CD4-positive, alpha-beta T cell treated with Interleukin-17A for 4 hours (primary cell): ENCODE results near the gene PTPRH.

Experiments
- DNase-seq: peaks from one replicate; pipeline ENCODE4 v3.0.0-alpha.2; 2020; ENCODE audit warnings: mixed read lengths

Gene PTPRH

DNA sequence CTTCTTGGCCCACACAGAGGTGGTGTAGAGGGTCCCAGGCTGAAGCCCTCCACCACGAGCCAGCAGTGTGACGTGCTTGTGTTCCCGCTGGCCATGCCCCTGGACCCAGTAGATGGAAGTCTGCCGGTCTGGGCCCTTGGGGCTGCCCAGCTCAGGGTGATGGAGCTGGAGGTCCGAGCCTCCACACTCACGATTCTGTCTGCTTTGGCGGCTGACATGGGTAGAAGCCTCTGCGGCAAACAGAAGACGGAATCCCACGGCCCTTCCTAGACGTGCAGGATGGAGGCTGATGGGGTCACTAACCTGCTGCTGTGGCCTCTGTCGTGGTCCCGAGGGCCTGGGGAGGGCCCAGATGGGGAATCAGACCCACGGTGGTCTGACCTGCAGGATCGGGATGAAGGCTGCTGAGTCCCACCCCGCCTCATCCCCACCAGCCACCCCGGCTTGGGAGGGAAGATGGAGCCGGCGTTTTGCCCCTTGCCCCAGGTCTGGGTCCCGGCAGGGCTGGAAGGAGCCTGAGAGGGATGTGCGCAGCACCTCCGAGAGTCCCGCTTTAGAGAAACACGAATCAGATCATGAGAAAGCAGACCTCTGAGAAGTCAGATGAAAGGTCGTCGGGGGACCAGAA, 14.9 kb upstream of the PTPRH start:
- DNase-seq, result no peak

DNA sequence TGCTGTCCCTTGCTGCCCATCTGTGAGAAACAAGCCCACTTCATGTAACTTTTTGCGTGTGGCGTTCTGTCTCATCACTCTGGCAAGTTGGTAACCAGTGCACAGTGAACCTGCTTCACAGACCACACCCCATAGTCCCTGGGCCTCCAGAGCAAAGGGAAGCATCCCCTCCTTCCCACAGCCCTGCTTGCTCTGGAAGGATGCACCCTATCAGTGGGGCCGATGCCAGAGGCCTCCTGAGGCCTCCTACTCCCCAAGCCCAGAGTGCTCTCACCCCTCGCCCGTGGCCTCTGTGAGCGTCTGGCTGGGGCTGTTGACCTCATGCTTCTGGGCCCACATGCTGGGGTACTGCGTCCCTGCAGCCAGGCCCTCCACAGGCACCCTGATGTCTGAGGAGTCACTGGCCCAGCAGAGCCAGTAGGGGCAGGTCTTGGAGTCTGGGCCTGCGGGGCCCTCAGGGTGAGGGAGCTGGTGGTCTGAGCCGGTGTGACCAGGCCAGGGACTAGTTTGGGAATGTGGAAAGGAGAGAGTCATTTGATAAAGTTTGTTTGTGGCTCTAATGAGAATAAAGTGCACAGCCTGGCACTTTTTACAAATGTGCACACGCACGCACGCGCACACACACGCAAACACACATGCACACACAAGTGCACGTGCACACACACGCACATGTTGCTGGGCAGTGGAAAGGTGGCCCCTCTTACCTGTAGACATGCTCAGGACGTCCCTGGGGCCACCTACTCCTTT, 14.2 kb upstream of the PTPRH start:
- no peak for DNase-seq

DNA sequence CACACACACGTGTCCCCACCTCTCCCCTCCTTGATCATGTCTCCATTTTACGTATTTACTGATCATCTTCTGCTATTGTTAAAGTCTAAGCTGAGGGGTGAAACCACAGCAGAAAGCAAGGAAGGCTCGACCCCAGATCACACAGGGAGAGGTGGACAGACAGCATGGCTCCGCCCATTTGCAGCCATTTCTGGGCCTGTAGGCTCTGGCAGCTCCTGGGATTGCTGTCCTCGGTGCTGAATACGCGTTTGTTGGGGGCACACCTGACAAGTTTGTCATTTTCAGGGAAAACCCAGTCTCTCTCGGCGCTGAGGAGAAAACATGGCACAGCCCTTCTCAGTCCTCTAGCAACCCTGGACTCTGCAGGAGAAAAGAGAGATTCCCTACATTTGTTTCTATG, 11.2 kb upstream of the PTPRH start:
- DNase-seq, result no peak

DNA sequence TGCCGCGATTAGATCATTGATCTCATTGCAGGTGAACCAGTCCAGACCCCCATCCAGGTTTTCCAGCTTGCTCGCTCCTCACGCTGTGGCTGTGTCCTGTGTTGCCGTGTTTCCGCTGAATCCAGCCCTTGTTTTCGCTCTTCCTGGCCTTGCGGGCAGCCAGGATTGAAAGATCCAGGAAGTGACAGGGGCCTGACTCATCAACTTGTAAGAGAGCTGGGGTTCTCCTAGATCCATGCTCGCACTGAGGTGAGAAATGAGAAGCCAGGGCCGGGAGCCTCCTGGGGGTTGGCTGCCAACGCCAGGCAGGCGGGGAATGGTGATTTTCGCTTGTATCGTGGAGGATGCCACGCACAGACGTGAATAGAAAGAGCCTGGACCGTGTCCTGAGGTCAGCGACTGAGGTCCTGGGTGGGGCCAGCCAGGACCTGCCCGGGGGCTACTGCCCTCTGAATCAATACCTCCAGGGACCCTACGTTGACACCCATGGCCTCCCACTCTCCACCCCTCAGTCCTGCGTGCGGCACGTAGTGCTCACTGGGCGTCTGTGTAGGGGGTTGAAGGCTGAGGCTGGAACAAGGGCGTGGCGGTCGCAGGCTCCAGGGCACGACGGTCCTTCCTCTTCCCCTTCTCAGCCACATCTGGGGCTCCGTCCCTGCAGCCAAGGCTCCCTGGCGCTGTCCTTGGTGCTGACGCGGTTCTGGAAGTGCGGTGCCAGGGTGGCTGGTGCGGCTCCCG, 7.3 kb upstream of the PTPRH start:
- DNase-seq, result peak; percentile 61

DNA sequence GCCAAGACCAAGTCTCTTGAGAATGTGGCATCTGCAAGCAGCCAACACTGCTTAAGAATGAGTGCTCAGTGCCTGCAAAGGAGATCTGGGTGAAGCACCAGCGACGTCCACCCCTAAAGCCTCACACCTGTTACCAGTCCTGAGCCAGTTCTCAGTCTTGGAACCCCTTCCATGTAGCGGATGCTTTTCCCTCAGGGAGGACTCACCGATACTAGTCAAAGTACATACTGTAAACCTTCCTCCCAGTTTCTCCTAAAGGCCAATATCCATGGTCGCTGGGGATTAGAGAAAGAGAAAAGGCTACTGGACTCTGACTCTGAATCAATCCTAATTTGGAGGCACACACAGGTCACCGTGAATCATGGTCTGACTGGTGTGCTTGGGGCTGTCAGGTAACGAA, 4.2 kb upstream of the PTPRH start:
- no peak for DNase-seq

DNA sequence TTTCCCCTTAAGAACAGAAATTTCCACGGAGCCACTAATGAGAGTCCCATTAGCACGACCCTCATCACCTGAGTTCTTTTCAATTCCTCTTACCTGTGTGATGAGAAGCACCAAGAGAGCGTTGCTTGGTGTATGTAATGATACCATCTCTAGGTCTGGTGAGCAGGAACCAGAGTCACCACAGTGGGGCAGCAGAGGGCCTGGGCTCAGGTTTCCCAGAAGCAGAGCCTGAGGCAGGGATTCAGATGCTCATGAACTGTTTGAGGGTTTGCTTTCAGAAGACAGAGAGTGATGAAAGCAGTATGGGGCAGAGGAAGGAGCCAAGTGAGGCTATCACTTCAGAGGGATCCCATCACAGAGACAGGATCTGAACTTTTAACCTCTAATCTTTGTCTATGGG, 3.1 kb upstream of the PTPRH start:
- DNase-seq, result peak; percentile 55

DNA sequence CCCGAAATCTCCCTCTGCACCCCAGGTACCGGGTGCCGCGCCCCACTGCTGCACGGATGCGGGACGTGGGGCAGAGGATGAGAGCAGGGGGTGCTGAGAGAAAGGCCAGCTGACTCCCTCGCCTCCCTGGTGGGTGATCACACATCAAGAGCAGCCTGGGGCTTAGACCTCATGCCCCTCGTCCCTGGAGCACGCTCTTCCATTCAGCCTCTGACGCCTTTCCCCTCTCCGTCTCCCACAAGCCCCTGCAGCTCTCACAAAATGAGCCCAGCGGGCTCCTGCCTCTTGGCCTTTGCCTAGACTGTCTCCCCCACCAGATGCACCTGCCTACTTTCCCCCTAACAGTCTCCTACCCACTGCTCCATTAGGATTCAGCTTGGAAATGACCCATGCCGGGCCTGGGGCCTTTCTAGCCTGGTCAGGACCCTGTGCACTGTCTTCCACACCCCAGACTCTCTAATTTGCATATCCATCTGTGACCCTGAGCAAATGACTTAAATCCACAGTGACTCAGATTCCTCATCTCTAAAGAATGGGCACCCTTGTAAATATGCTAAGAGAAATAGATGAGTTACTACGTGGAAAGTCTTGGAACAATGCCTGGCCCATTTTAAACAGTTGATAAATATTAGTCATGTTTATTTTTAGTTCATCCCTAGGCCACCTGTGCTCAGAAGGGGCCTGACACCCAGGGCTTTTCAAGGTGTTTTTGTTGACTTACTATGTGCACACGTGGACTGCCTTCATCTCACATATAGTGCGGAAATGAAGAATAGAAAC, 582 bp upstream of the PTPRH start:
- no peak for DNase-seq

DNA sequence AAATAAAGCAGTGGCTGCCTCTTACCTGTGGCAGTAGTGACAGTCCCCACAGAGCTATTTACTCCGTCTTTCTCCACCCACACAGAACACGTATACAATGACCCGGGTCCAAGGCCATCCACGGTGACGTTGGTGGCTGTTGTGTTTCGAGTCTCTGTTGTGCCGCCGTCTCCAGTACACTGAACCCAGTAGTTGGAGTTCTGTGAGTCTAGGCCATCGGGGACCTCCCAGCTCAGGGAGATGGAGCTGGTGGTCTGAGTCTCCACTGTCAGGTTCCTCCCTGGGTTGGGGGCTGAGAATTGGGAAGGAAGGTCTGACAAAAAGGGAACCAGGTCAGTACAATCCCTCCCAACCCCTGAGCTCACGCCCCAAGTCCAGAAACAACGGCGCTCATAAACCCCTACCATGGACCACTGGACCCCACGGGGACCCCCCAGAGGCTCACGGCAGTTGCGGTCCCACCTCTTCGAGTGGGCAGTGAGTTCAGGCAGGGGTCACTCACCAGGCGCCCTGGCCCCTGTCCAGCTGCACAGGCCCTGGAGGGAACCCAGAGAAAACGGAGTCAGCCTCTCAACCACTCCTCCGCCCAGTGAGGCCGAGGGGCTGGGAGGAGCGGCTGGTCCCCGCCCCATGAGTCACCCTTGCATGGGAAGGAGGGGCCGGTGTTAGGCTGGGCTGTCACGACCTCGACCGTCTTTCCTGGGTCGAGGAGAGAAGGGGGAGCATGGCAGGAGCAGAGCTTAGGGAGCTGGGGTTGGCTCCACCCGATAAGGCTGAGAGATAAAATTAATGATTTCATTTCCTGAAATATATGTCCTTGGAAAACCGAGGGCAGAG, 2.4 kb downstream of the PTPRH start:
- DNase-seq, result peak; percentile 23

DNA sequence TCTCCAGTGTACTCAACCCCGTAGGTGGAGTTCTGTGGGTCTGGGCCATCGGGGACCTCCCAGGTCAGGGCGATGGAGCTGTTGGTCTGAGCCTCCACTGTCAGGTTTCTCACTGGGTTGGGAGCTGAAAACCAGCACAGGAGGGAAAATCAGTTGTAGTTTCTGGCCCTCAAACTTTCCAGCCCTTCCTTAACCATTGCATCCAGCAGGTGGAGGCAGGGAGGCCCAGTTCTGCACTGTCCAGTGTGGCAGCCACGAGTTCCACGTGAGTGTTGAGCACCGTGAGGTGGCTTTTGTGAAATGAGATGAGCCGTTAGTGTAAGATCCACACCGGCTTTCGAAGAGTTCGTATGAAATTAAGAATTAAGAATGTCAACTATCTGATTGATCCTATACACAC, 7.1 kb downstream of the PTPRH start:
- peak; percentile 37 for DNase-seq

DNA sequence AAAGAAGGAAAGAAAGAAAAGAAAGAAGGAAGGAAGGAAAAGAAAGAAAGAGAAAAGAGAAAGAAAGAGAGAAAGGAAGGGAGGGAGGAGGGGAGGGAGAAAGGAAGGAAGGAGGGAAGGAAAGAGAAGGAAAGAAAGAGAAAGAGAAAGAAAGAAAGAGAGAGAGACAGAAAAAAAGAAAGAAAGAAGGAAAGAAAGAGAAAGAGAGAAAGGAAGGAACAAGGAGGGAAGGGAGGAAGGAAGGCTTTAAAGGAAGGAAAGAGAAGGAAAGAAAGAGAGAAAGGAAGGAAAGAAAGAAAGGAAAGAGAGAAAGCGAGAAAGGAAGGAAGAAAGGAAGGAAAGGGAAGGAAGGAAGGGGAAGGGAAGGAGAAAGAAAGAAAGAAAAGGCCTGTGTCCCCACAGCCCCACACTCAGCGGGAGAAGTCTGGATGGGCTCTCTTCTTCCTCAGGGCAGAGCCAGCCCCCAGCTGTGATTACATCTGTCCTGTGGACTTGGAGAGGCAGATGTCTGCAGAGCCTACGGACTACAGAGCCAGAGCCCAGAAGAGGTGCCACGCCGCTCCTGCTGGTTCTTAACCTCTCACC, 9.6 kb downstream of the PTPRH start:
- DNase-seq, result no peak

DNA sequence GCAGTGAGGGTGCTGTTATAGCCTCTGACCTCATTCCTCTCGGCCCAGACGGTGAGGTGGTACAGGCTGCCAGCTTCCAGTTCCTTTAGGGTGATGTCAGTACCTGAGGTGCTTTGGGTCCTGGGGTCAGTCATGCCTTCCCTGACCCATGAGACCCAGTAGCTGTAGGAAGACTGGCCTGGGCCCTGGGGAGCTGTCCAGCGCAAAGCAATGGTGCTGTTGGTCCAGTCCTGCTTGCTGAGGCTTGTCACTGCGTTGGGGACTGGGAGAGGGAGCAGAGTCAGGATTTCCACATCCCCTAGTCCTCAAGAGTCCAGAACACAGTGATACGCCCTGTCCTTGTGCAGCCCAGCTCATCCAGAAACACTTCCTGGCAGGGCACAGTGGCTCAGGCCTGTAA, 10.7 kb downstream of the PTPRH start:
- no peak for DNase-seq

DNA sequence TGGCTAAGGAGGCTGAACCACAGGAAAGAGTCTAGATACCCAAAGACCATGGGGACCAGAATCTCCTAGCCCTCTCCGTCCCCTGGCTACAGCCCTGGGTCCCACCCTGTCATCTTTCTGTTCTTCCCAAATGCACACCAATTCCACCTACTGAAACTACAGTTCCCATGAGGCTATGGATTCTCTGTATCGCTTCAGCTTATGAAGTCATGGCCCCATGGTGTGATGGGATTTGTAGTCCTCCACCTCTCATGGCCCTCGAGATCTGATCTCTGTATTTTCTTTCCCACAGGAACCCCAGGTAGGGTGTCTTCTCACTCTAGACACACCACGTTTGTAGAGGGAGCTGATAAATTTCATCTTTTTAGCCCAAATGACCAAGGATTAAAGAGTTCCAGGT, 11.8 kb downstream of the PTPRH start:
- no peak for DNase-seq

DNA sequence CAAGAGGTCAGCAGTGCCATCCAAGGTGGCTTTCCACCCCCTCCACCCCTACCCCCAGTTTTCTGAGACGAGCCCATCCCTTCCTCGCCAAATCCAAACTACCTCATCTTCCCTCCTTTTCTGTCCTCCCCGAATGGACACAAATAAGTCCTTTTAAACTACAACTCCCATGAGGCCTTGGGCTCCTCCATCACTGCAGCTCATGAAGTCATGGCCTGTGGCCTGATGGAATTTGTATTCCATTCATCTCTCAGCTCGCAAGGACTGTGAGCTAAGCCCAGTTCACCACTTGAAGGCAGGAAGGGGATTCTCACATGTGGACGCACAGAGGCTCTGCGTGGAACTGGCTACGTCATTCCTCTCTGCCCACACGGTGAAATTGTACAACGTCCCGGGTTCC, 12.5 kb downstream of the PTPRH start:
- no peak for DNase-seq

DNA sequence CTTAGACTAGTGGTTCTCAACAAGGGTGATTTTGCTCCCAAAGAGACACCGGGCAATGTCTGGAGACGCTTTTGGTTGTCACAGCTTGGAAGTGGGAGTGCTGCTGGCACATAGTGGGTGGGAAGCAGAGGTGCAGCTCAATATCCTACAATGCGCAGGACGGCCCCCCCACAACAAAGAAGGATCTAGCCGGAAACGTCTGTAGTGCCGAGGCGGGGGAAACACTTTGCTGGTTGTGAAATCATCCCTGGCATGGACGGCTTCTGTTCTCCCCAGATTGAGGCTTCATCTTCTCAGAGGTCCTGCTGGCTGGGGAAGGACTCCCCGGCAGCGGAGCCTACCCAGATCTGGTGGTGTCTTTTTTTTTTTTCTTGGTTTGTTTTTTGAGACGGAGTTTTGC, 15.8 kb downstream of the PTPRH start:
- no peak for DNase-seq

DNA sequence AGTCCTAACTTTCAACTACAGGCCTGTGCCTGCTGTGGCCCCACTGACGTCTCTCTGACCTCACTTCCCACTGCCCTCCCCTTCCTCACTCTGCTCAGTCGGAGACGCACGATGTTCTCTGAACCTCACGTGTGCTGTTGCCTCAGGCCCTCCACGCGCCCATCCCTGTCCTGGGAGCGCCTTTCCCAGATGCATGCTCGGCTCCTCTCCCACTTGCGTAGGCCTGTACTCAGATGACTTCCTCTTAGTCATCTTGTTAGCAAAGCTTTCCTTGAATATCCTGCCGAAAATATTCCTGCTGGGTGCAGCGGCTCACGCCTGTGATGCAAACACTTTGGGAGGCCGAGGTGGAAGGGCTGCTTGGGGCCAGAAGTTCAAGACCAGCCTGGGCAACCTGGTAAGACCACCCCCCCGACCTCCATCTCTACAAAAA, 19.9 kb downstream of the PTPRH start:
- DNase-seq, result no peak

DNA sequence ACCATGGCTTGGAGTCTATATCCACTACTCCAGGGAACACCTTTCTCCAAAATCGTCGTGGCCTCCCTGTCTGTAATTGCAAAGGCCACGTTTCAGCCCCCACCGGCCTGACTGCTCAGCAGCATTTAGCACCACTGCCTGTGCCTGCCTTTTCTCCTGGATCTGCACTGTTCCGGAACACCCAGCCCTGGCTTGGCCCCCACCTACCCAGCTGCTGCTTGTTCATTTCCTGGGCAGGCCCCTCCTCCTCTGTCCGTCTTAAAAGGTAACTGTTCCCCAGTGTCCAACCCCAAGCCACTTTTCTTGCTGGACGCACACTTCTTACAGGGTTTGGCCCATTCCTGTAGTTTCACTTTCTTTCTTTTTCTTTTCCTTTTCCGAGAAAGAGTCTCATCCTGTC, 20.7 kb downstream of the PTPRH start:
- DNase-seq, result no peak

DNA sequence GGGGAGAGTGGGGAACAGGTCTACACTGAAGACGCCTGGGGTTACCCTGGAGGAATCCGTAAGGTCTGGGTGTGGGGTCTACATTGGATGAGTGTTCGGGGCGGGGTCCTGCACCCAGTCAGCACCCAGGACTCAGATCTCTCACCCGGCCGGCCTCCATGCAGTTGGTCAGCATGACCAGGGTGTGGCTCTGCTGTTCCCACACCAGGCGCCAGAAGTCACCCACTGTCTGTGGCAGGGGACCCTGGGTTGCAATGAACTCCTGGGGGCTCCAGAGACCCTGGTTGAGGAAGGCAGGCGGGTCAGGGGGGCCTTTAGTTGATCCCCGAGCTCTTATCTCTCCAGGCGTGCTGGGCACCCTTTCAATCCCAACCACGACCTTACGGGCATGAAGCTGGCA, 23.2 kb downstream of the PTPRH start:
- no peak for DNase-seq

DNA sequence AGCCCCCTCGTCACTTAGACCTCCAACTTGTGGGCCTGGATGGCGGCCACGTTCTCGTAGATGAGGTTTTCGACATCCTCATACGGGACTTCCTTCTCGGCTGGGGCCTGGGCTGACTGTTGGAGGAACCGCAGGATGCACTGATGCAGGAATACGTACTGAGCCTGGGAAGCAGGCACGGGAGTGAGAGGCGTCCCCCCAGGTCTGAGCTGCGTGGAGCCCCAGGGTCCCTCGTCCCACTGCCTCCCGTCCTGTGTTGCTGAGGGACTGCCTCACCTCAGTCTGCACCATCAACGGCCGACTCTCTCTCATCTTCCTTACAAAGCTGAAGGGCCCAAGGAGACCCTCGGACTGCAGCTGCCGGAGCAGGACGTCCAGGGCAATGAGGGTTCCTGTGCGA, 27.6 kb downstream of the PTPRH start:
- no peak for DNase-seq

DNA sequence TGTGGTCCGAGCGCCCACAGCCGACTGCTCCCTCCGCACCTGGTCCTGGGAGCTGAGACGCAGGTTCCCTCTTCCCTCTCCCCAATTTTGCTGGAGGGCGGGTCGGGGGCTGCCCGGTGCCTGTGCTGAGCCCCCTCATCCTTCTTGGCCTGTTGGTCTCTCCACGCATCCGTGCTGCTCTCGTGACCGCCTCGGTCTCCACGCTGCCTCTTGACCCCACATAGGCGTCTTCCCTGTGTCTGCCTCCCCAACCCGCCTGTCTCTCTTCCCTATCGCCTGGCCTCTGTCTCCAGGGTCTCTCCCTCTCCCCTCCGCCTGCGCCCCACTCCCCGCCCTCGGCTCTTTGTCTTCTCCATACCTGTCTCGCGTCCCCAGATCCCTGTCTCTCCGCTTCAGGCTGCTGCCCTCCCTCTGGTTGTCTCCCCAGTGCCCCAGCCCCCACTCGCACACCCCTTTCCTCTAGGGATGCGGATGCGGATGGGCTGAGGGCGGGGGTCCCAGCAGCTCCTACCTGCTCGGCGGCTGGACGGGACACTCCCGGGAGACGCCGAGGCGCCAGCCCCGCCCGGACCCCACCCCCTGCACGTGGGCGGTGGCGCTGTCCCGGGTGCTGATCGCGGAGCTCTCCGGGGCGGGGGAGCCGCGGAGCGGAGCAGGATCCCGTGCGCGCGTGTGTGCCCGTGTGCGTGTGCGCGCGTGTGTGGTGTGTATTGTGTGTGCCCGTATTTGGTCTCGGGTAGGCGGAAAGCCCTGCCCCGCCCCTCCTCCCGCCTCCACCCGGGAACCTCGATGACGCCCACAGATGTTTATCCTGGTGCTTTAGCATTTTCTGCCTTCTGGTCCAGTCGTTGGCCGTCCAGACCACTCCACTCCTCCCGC, 29.5 kb downstream of the PTPRH start, which contains the start of gene SYT5:
Gene SYT5, minus strand, starts transcription at position 684 of the 879 bp plus-strand sequence. CDS start 1,248 bp downstream, outside the sequence.
- DNase-seq, result peak; percentile 70

DNA sequence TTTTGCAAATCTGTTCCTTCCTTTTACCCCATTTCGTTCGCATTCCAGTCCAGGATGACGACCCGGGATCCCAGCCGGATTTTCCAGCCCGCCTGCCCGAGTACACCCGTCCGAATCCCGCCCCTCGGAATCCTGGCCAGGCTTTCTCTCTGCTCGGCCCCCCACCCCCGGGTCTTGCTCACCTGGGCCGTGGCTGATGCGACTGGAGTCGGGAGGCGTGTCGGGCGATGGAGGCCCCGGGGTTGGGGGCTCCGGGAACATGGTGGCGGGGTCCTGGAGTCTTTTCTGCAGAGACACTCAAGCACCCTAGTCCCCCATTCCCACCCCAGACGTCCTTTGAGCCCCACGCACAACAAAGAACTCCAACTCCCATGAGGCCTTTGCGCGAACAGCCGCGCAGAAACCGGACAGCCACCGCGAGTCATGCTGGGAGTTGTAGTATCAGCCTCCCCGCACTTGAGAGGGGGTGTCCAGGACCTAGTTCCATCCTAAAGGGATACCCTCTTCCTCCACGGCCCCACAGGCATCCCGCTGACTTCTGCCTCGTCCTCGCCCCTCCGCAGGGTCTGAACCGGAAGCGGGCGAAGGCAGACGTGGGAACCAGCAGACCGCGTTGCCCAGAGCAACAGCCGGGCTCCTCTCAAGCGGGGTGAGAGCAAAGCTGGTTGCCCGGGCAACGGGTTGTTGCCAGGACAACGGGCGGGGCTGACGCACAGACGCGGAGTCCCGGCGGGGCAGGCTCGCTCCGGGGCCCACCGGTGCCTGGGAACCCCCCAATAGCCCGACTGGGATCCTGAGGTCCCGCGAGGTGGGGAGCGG, 30.3 kb downstream of the PTPRH start:
- DNase-seq, result peak; percentile 86
